HPDE6-E6E7 (cell line): ENCODE data around the gene AREL1.

Experiments
- DNase-seq: peaks from one replicate; pipeline ENCODE4 v3.0.0; 2011; ENCODE audit warnings: missing footprints; ENCODE audit errors: extremely low spot score

Gene AREL1

DNA sequence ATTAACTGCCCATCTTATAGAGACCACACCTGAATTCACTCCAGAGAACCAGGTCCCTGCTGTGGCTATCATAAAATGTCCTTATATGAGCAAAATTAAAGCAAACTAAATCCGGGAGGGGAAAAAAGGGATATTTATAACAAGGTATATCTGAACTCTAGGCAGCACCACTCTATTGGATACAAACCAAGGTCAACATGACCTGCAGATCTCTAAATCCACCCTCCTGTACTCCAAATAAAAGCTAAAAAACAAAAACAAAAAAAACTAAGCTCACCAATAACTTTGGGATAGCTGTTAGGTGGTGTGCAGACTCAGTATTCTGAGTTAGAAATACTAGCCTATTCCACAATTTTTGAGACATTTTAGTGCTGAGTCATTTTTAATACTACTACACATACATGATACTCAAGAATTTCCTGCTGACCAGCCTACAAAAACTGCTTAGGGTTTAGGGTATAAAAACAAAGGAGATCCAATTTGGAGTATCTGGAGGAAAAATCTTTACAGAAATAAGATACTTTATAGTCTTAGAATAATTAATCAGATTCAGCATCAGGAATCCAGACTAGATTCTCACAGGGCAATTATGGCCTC is 54.2 kb downstream of the AREL1 start:
- DNase-seq: no peak

DNA sequence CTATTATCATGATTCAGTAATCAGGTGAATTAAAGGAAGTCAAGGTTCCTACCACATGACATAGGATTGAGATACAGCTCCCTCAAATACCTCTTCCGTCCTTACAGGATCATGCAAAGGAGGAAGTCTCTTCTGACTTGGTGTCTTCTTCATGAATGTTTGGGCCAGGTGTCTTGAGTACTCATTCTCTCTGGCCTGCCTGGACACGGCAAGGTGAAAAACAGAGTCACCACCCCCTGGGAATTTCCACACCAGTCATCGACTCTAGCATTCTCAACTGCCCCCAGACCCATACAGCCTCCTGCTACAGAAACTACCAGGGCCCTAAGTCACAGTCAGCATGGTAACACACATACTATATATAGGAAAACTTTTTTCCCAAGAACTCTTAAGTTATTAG is 55.9 kb downstream of the AREL1 start:
- DNase-seq: no peak

DNA sequence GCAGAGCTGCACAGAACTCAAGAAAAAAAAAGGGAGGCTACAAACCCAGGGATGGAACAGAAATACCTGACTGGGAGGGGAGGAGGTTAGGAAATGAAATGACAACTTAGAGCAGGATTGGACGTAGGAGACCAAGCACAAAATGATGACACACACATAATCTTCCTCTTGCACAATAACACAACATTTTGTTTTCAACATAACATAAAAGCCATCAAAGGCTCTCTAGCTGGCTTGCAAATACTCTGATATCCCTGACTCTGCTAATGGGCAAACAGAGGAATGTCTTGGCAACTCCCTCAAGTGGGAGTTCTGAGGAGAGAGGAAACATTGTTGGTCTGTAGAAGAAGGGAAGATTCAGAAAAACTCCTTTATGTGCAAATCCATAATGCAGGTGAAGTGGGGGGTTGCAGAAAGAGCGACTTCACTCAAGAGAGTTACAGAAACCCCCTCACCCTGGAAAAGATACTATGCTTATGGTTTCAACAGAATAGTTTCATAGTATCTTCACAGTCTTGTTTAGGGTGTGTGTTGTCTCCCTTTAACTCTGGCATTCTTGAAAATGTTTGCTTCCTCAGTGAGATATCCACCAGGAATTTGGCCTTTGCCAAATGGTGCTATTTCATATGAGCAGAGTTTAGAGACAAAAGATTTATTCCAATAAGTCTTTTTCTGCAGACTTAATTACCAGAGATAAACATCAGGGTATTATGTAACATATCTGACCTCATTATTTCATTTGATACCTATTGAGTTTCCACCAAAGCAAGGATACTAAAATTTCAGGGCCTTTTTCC is 57.1 kb downstream of the AREL1 start:
- DNase-seq: no peak

DNA sequence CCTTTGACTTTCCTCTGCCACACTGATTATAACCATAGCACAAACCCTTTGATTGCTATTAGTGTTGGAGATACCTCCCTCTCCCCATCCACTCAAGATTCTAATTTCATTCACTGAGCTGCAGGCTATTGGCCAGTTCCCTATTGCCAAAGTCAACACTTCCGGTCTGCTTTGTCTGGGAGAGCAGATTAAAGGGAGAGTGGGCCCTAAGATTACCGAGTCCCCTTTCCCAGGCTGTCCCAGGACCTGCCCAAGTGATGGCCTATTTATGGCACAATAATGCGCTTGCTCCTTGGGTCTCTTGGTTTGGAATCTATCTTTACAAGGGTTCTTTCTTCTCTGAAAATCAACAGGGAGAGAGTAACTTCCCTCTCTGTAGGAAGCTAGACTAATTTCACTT is 57.9 kb downstream of the AREL1 start:
- DNase-seq: no peak

DNA sequence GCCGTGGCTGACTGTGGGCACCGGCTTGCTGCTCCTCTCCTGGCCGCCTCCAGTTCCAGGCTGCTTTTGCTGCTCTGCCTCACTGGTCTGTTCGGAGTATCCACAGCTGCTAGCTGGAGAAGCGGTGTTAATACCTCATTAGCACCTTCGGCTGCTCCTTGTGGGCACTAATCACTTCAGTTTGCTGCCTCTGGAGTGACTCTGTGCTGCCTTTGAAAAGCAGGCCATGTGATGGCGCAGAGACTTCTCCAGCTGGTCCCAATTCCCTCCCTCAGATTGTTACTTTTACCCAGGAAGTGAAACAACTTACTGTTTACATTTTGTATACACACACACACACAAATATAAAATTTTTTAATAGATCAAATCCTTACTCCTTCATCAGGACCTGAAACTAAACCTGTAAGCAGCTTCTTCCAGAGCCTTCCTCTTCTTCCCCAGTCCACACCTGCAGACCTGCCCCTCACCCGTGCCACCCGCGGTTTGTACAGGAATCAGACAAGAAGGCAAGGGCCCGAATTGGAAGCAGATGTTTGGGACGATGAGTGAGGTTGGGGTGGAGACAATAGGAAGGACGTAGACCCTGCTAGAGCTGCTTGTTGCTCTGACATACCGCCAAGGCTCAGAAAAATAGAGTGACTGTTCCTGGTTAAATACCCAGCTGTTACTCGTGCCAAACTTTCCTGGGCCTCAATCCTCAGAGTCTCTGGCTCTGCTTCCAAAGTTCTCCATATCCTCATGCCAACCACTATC is 59.3 kb downstream of the AREL1 start:
- DNase-seq: no peak

DNA sequence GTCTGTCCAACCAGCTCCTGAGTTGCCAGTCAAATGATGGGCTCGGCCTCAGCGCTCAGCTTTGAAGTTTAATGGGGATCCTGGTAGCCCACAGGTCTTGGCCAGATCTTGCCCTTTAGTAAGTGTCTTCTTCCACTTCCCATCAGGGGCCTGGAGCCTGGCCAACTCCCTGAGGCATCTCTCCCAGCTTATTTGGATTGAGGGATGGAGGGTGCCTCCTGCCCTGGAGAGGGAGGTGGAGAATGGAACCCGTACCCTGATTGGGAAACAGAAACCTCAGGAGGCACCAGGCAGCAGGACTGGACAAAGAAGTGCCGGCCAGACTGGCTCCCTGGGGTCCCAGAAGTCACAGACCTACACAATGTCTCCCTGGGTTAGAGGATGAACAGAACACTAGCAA is 60.3 kb downstream of the AREL1 start:
- DNase-seq: no peak

DNA sequence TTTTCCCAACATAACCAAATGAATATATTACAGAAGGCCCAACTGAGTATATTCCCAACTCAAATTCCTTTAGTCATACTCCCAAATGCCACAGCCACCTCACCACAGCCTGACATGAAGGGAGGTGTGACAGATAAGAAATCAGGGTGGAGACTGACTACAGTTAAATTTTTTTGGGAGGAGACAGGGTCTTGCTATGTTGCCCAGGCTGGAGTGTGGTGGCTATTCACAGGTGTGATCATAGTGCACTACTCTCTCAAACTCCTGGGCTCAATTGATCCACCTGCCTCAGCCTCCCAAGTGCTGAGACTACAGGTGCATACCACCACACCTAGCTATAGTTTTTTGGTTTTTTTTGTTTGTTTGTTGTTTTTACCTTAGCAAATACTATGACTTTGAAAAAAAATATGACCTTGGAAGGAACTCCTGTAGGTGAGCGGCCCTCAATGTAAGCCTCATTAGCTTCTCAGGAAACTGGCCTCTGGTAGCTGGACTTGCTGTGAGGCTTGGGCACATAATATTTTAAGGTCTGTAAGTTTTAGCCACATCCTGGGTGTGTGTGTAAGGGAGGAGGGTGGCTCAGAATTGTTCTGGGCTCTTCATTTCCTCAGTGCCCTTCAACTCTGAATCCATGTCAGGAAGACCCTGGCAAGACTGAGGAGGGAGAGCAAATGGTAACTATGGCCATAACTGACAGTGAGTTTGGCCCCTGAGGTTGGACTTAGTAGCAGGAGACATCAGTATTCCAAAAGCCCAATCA is 61.8 kb downstream of the AREL1 start:
- DNase-seq: no peak

DNA sequence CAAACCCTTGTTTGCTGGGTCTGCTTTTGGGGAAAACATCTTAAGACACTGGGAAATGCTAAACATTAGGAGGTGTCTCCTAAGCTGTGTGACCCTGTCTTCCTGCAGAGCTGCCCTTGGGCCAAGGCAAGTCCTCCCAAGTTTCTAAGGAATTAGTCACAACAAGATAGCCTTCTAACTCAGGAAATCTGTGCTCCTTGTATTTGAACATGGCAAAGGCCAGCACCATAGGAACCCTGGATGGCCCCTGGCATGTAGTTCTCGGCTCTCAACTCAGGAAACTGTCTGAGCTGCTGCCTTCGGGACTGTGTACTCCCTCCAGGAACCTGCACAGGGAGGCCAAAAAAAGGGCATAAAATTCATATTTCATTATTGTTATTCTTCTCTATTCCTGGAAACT is 63.2 kb downstream of the AREL1 start:
- DNase-seq: no peak

GRCh38 chr14:74649167-74649566 is 63.7 kb downstream of the AREL1 start:
- no peak for DNase-seq

- DNase-seq: no peak
Observed at GRCh38 chr14:74648601-74649000, 64.3 kb downstream of the AREL1 start.

DNA sequence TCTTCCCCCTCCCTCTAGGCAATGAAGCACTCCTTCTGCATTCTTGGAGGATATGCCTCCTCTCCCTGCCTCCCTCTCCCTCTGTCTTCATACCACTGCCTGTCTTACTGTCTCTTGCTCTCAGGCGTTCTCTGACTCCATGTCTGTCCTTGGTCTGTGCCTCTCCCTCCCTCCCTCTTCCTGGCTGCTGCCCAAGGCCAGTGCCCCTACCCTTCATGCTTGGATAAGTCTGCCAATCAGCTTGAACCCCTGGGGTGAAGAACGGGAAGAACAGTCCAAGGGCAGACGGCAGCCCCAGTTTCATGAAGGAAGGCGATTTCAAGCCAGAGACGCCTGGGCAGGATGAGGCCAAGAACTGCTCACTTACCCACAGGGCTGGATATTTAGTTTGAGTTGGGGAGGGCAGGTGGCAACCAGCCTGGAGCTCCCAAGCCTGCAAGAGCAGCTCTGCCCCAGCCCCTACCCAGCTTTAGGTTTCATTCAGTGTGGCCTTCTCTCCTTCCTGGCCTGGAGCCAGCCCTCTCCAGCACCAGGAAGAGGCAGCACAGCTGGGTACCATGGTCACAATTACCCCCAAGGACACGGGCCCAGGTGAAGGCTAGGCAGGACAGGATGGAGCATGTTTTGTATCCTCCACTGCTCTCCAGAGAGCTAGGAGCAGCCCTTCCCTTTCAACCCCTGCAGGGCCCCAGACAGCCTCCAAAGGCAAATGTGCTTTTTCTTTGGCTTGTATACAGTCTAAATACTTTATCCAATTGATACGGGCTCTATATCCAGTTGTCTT is 65.0 kb downstream of the AREL1 start:
- peak; percentile 85 for DNase-seq

- DNase-seq: no peak
Observed at GRCh38 chr14:74647061-74647677, 65.7 kb downstream of the AREL1 start.

DNA sequence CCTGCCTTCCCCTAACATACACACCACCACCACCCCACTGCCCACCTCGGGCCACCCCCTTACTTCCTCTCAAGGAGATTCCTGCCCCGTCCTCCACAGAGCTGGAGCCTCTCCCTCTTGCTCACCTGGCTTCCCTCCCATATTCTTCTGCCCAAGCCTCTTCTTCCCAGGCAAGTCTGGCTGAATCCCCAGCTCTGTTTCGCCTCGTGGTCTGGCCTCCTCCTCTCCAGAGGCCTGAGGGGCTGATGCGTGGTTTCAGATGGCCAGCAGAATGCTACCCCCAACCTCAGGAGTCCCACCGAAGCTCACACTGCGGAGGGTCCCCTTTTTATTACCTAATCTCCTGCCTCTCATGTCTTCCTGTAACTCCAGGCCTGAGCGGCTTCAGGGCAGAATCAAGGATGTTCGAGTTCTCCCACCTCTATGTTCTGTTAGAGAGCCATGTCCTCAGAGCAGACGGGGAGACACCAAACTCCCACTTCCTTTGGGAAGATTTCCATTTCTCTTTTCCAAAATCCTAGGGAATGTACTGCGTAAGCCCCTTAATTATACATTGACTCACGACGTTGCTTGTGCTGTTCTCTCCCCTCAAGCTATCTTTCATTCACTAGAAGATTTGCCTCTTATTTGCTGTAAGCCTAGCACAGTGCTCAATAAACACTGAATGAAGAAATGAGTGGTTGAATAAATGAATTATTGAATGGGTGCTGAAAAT is 67.0 kb downstream of the AREL1 start:
- no peak for DNase-seq

DNA sequence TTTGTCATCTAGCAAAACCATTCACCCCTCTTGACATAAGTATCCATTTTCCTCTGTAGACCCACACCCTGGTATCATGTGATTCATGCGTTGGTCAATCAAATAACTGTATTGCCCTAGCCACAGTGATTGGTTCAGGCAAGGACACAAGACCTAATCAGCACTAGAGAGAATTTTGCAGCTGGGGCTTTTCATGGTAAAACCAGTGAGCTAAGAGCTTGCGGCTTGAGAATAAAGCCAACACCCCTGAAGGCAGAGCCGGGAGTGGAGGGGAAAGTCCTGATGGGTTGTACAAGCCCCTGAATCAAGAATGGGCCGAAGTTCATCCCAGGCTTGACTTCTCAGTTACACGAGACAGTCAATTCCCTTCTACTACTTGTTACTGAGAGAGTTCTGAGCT is 67.6 kb downstream of the AREL1 start:
- DNase-seq: no peak

- no peak for DNase-seq
Observed at GRCh38 chr14:74641601-74642391, 71.1 kb downstream of the AREL1 start.

GRCh38 chr14:74638966-74639365 is 73.9 kb downstream of the AREL1 start:
- no peak for DNase-seq

GRCh38 chr14:74638066-74638465 is 74.8 kb downstream of the AREL1 start:
- no peak for DNase-seq

DNA sequence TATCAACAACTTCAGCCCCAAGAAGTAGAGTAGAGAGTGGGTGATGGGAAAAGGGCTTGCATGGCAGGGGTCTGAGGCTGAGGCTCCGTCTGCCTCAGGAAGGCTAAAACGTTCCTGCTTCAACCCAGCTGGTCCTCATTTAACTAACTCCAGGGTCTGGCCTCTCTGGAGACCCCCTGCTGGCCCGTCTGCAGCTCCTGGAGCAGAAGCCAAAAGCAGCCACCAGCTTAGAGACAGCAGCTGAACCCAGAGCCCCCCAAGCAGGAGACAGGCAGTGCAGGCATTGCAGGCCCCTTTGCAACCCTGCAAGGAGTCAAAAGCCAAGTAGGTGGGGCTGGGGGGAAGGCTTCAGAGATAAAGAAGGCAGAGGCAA is 75.7 kb downstream of the AREL1 start:
- no peak for DNase-seq

GRCh38 chr14:74636424-74637177 is 76.3 kb downstream of the AREL1 start:
- no peak for DNase-seq
